ENCODE measurements around the gene MACROH2A1.

Gene MACROH2A1
- 110 reads per million, percentile 84 among the genes with 10 or more reads in this experiment for total RNA-seq

DNA sequence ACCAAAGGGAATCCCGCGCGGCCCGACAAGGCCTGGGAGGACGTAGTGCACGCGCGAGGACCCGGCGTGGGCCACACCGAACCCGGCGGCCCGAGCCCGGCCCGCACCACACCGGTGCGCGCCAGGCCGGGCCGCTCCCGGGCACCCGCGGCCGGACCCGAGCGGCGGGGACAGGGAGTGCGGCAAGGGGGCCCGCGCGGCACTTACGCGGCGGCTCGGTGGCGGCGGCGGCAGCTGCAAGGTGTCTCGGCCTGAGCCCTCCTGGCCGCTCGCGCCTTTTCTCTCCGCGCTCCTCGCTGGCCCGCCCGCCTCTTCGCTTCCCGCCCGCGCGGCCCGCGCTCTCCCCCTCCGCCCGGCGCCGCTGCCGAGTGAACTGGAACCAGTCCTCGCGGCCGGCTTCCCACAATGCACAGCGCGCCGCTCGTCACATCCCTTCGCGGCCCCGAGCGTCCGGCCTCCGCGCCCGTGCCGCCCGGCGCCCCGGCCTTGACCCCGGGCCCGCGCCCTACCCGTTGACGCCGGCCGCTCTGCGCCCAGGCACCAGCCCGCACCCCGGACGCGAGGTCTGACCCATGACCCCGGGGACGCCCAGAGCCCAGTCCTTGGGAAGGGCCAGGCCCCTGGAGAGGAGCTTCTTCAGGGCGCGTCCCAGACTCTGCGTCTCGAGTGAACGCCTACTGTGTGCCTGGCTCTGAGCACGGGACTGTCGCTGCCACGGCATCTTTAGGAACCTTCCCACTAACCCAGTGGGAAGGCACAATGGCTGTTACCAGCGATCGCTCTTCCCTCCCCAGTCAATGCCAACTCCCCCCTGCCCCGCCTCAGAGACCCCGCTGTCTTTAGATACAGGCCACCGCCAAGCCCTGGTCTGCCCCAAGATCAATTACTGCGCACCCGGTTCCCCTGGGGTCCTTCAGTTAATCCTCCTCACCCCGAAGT is at the start of gene MACROH2A1:
MACROH2A1 (minus strand) TSS at position 377 of the 939 bp plus-strand sequence. CDS start 10,138 bp downstream, outside the sequence.
- DNase-seq, result peak; percentile 70

DNA sequence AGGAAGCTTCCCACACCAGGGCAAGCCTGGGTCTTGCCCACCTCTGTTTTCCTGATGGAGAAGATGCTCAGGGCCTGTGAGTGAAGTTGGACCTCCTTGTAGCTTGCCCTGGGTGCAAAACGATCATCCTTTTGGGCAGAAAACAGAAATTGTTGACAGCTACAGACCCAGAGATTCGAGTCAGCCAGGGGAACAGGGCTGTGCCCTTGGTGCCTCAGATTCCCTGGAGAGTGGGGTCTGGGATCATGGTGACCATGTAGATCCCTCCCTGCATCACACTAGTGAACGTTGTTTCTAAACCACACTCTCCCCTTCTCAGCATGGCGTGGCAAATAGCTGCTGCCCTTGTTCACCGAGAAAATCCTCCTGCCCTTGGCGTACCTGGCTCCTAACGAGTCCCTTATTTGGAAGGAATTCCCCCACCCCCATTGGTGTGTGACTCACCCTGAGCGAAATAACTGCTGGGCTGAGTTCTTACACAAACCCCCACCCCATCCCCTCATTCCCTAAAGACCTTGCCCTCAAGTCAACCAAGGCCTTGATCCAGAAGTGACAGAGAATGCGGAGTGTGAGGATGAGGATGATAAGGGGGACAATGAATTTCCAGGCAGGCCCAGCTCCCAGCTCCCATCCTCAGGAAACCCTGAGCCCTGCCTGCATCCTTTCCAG is 49.2 kb upstream of the MACROH2A1 start:
- DNase-seq, result no peak

- no peak for DNase-seq
Measured at GRCh38 chr5:135447298-135447929, 48.4 kb upstream of the MACROH2A1 start, which contains the start of gene DCANP1. Gene DCANP1 (minus strand): TSS chr5:135447348. CDS start chr5:135447108, 240 bp downstream.

DNA sequence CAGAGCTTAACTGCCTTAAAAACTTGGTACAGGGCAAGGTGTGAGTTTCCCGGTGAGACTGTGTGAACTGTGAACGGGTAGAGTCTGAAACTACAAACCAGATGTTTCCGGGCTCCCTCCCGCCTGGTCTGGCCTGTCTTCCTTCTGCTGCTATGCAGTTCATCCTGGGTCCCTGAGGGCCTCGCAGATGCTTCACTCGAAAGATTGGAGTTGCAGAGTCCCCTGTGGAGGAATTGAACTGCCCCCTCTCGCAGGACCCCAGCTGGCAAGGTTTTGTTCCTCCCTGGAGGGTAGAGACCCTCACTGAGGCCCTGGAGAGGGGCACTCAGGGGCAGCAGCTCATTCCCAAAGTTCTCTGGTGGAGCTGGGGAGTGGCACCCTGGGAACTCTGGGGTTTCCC is 47.6 kb upstream of the MACROH2A1 start:
- DNase-seq, result no peak

DNA sequence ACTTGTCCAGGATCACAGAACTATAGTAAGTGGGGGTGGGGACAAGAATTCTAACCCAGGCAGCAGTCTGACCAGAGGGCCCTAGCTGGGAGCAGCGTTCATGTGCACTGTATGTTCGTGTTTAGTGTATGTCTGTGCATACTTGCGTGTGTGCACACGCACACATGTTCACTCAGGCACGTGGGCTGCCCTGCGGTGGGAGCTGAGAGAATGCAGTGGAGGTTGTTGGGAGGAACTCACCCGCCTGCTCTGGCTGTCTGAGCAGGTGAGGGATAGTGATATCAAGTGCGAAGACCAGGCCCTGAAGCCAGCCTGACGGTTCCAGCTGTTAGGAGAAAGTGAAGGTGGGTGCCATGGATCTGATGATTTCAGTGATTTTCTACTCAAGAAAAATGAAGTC is 47.2 kb upstream of the MACROH2A1 start:
- DNase-seq, result no peak

DNA sequence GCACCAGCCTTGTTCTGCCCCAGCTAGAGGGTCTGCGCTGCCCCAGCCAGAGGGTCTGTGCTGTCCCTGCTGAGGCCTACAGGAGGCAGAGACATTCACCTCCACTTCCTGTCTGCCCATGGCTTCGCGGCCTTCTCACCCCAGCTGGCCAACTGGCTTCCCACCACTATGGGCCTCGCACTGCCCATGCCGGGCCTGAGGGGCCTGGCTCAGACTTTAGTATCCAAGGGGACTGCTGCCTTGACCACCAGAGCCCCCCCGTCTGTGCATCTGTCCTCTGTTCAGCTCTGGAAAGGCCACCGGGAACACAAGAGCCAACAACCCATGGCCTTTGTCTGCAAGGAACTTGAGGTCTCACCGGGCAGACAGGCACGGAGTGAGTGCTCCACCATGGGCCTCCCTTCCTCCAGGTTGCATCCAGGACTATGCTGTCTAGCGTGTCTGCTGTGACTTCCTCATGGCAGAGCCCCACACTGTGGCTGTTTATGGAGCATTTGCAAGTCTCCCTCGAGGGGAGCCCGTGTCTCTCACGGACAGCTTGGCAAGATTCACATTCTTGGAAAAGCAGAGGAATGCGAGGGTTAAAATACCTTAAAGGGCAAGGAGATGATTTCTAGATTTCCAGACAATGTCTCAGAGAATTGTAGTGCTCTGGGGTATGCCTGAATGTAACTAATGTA is 46.4 kb upstream of the MACROH2A1 start:
- DNase-seq, result no peak

- DNase-seq, result no peak
Measured at GRCh38 chr5:135444881-135445280, 45.9 kb upstream of the MACROH2A1 start.

DNA sequence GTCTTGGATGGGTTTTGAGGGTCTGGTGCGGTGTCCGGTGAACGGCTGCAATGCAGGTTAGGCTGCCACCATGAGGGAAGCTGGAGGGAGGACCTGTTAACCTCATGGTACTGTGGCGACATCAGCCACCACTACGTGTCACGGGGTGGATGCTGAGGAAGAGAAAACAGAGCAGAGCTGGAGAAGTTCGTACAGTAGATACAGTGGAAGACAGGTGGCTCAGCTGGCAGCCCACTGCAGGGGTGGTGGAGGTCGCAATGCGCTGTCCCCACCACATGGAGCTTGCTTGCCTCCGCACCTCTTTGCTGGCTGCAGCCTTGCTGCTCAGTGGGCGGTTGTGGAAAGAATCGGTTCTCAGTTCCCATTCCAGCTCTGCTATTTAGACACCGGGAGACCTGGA is 45.3 kb upstream of the MACROH2A1 start:
- DNase-seq, result no peak

GRCh38 chr5:135443161-135443960 is 44.3 kb upstream of the MACROH2A1 start:
- no peak for DNase-seq

DNA sequence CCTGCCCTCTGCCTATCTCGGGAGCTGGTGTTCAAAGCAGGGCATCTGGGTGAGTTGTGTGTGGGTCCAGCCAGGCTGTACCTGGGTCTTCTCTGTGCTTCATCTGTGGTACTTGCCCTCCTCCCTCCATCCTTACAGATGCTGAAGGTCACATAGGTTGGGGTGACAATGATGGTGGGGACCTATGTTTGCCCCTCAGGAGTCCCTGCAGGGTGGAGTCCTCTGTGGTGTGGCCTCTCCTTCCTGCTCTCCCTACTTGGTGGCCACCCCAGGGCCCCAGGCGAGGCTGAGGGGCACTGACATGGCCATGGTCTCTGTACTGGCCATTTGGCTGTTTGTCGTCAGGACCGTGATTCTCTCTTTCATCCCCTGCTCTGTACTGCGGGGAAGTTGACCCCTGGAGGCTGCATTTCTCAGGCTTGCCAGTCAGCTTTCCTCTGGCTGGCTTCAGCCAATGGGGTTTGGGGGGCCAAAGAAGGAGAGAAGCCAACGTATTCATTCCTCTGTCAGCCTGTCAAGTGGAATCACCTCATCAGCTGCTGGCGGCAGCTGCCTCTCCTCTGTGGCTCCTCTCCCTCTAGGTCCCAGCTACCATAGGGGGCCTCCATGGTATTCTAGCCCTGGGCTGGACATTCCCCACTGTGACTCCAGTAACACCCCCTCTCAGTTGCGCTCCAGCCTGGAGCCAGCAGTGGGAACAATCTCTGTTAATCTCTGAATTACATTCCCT is 43.6 kb upstream of the MACROH2A1 start:
- DNase-seq, result no peak

DNA sequence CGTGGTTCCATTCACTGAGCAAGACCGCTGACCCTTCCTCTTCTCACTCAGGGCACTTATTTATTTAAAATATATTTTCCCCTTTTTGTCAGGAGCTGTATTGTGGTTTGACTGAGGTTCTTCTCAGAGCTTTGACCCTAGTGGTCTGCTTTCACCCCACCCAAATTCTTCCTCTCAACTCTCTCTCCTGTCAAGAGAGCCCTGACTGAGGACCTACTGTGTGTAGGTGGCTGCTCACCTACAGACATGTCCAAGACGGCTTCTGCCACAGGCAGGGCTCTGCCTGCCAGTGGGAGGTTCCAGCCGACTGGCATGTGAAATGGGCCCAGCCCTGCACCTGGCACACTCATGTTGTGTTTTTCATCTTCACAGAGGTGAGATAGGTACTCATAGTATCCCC is 42.9 kb upstream of the MACROH2A1 start:
- DNase-seq, result no peak

DNA sequence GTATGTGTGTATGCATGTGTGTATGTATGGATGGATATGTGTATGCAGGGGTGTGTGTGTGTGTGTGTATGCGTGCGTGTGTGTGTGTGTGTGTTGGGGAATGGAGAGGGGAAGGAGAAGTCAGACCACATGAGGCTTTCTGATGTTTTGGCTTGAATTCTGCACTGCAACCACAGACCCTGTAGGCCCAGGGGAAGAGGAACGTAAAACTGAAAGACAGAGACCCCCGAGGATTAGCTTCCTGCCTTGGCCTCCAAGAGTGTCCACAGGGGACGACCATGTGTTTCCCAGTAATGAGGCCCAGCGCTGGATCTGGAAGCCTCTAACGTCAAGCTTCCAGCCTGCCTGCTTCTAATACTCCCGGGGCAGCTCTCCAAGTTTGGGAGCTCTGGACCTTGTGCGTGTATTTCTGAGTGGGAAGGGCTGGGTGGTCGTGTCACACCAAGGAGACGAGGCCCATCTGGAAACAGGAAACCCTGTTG is 42.4 kb upstream of the MACROH2A1 start:
- no peak for DNase-seq

GRCh38 chr5:135440916-135441315 is 41.9 kb upstream of the MACROH2A1 start:
- no peak for DNase-seq

- no peak for DNase-seq
Measured at GRCh38 chr5:135439231-135440205, 40.5 kb upstream of the MACROH2A1 start.

GRCh38 chr5:135438636-135439221 is 39.7 kb upstream of the MACROH2A1 start:
- no peak for DNase-seq

- DNase-seq, result no peak
Measured at GRCh38 chr5:135437796-135438560, 38.9 kb upstream of the MACROH2A1 start.

DNA sequence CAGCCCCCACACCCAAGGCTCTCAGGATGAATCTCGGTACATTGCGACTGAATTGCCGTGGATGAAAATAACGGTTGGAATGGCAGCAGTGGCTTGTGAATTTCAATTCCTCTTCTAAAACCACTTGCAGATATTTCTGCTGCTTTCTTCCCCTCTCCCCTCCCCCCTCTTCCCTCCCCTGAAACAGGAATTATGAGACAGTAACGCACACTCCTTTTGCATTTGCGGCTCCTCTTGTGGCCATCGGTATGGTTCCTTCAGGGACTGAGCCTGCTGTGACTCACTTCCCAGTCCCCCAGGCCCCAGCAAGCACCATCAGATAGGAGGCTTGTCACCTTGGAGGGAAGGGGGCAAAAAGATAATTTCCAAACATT is 38.4 kb upstream of the MACROH2A1 start:
- no peak for DNase-seq

- no peak for DNase-seq
Measured at GRCh38 chr5:135436951-135437418, 38.0 kb upstream of the MACROH2A1 start.
